Progenitor cell of endocrine pancreas (in vitro differentiated cells): ENCODE measurements around the gene PTGDS. TPM values are rescaled to one million over a fixed set of nuclear protein-coding genes. Genes with fewer than 3 reads are reported as not detected.

Experiments used
- DNase-seq: peaks from one replicate; pipeline ENCODE4 v3.0.0; 2021; ENCODE audit warnings: low spot score; ENCODE audit not compliant: unreplicated experiment
- H3K27ac Mint-ChIP-seq: 2 replicates; pipeline ENCODE4 v1.8.0; 2021; ENCODE audit warnings: mild to moderate bottlenecking, moderate library complexity, mixed read lengths
- H3K27me3 Mint-ChIP-seq: 2 replicates; pipeline ENCODE4 v1.8.0; 2021; ENCODE audit warnings: mixed read lengths
- H3K36me3 Mint-ChIP-seq: 2 replicates; pipeline ENCODE4 v1.8.0; 2022; ENCODE audit warnings: mixed read lengths; ENCODE audit not compliant: insufficient read depth
- H3K4me1 Mint-ChIP-seq: 2 replicates; pipeline ENCODE4 v1.8.0; 2021; ENCODE audit warnings: low read depth, mixed read lengths
- H3K4me3 Mint-ChIP-seq: 2 replicates; pipeline ENCODE4 v1.8.0; 2021; ENCODE audit warnings: low read depth, mild to moderate bottlenecking, moderate library complexity, mixed read lengths
- H3K9me3 Mint-ChIP-seq: 2 replicates; pipeline ENCODE4 v1.8.0; 2021; ENCODE audit warnings: low read depth, mixed read lengths
- CTCF ChIP-seq: fragments of 200-600 bp; sonication (generic); IDR thresholded peaks from one replicate; pipeline ENCODE4 v1.5.0; 2021; ENCODE audit warnings: antibody characterized with exemption, mild to moderate bottlenecking; ENCODE audit not compliant: unreplicated experiment
- total RNA-seq: library from RNA; stranded (reverse); gene quantifications from 2 replicates; pipeline ENCODE4 v1.2.1, GENCODE V29; 2021

PTGDS gene
- total RNA-seq, 1 donor from 2014 or later = not detected

DNA sequence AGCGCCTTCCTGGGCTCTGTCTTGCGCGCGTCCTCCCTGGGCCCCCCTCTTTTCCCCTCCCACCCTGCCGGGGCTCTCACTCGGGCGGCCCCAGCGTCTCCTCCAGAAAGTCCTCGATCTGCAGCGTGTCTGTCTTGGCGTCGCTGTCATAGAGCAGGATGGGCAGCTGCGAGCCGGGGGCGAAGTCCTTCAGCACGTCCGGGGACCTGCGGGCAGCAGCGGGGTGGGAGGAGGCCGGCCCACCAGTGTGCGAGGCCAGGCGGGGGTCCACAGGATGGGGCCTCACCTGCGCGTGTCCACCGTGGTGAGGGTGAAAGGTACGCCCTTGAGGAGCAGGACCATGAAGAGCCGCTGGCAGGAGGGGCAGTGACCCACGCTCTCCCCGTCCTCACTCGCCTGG, 18.1 kb downstream of the PTGDS start:
- peaks cover 1% of the 10 kb centered on the region for H3K4me1 Mint-ChIP-seq
- no peak for DNase-seq
- H3K27ac Mint-ChIP-seq = no peak overlapping the region
- H3K4me3 Mint-ChIP-seq = no peak overlapping the region
- no peak for TF ChIP-seq CTCF
- H3K9me3 Mint-ChIP-seq = no peaks in the 10 kb centered on the region
- H3K27me3 Mint-ChIP-seq = no peaks in the 10 kb centered on the region
- H3K36me3 Mint-ChIP-seq = no peaks in the 10 kb centered on the region

- peaks cover 1% of the 10 kb centered on the region for H3K4me1 Mint-ChIP-seq
- no peak overlapping the region for H3K4me3 Mint-ChIP-seq
- no peaks in the 10 kb centered on the region for H3K9me3 Mint-ChIP-seq
- H3K27ac Mint-ChIP-seq = no peak overlapping the region
- DNase-seq = no peak
- H3K27me3 Mint-ChIP-seq = no peaks in the 10 kb centered on the region
- TF ChIP-seq CTCF = no peak
- no peaks in the 10 kb centered on the region for H3K36me3 Mint-ChIP-seq
Observed at GRCh38 chr9:136995772-136996311, 18.5 kb downstream of the PTGDS start.

DNA sequence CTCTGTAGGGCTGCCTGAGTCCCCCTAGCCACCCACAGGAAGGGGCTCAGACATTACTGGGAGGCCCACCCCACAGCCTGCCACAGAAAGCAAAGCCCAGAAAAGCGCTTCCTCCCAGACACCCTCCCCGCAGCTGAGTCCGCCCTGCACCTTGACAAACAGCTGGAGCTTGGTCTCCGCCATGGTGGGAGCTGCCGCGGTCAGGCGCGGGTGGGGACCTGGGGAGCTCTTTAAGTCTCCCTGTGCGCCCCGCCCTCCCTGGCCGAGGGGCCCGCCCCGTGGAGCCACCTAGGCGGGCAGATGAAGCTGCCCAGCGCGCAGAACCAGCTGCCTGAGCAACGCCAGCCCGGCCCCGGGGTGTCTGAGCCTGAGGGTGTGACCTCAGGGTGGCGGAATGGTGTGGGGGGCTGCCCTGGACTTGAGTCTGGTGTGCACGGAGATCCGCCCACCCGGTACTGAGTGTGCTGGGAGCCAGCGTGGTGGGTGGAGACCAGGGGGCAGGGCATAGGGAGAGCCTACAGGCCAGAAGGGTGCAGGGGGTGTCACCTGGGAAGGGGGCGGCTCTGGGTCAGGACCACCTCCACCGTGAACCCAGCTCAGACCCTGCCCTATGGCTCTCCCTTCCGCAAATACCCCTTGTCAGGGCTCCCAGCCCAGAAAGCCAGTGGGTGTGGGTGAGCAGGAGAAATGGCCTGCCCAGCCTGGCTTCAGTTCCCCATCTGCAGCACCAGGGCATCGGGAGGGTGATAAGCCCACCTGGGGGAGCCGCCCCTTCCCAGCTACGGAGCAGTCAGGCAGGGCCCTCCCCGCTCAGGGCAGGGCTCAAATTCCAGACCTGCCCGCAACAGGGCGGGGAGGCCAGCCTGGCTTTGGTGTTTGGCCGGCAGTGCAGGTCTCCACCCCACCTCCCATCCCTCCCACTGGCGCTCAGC, 19.3 kb downstream of the PTGDS start, which contains the start of gene CLIC3:
Gene CLIC3, minus strand, starts transcription at position 208 of the 932 bp plus-strand sequence. Its CDS starts 25 bp downstream, at position 183.
- H3K36me3 Mint-ChIP-seq = no peaks in the 10 kb centered on the region
- no peaks in the 10 kb centered on the region for H3K27me3 Mint-ChIP-seq
- no peak within 1 kb of the TSS for H3K27ac Mint-ChIP-seq
- DNase-seq = no peak
- H3K4me1 Mint-ChIP-seq = peaks cover 1% of the 10 kb centered on the region
- TF ChIP-seq CTCF = no peak
- peak within 1 kb of the TSS; percentile 50 for H3K4me3 Mint-ChIP-seq
- no peaks in the 10 kb centered on the region for H3K9me3 Mint-ChIP-seq

- Mint-ChIP-seq H3K9me3 (no peaks in the 10 kb centered on the region), H3K27me3 (no peaks in the 10 kb centered on the region), H3K4me1 (peaks cover 1% of the 10 kb centered on the region), H3K4me3 (no peak overlapping the region), H3K27ac (no peak overlapping the region), H3K36me3 (no peaks in the 10 kb centered on the region)
- no peak for DNase-seq
- no peak for TF ChIP-seq CTCF
Observed at GRCh38 chr9:136997371-136997770, 20.1 kb downstream of the PTGDS start.

DNA sequence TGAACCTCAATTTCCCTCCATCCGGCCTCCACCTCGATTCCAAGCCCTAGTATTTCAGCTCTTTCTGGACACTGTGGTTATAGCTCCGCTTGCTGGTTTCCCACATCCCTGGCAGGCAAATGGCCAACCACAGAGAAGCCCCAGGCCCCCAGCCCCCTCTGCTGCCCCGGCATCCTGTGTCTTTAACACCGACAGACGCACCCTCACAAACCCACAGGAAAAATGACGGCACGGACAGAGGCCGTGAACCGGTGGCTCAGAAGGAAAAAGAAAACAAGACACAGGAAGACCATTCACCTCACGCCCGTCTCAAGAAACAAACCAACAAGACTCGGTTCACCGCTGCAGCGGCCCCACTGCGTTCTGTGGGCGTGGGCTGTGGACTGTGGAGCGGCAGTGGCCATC, 20.5 kb downstream of the PTGDS start:
- Mint-ChIP-seq H3K36me3 (no peaks in the 10 kb centered on the region), H3K9me3 (no peaks in the 10 kb centered on the region), H3K27ac (no peak overlapping the region), H3K27me3 (no peaks in the 10 kb centered on the region), H3K4me1 (peaks cover 1% of the 10 kb centered on the region), H3K4me3 (no peak overlapping the region)
- no peak for DNase-seq
- no peak for TF ChIP-seq CTCF
